Non-pigmented ciliary epithelial cell (primary cell): Measurements from ENCODE around the gene ZNF648.
"Not testable (repeated sequence)": the region's sequence is repeated elsewhere in the genome, so short reads cannot be mapped to it uniquely, and the experiment has no call there.

Experiments used
- DNase-seq: peaks from one replicate; pipeline ENCODE4 v3.0.0-alpha.2; 2010; ENCODE audit warnings: low read depth

The ZNF648 gene

DNA sequence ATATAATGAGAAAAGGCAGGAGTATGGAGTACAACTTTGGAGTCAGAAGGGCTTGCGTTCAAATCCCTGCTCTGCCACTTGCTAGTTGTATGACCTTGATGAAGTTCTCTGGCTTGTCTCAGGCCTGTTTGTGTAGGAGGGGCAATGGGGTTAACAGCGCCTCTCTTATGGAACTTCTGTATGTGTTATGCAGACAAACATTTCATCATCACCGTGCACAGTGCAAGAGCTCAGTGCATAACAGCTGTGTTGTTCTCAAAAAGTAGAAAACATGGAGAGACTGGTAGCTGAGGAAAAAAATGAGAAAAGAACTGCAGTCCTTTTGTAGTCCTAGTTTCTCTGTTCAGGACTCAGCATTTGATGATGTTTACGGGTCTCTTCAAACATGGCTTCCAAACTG is 10.4 kb upstream of the ZNF648 start:
- DNase-seq, result no peak

DNA sequence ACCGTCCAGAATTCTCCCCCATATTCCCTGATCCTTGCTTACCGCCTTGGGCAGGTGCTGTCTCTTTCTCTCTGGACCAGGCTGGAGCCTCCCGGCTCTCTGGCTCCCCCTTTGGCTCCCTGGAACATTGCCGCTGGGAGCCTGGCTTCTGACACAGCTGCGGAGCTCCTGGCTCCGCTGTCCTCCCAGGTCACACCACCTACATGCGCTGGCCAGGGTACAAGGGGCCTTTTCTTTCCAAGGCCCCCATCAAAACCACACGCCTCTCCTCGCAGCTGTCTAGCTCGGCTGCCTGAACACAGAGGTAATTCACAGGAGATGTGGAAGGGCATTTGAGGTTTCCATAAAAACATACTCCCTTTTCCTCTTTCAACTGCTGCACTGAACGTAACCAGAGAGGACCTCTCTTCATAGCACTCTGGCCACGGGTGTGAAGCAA is 7.5 kb upstream of the ZNF648 start:
- no peak for DNase-seq

DNA sequence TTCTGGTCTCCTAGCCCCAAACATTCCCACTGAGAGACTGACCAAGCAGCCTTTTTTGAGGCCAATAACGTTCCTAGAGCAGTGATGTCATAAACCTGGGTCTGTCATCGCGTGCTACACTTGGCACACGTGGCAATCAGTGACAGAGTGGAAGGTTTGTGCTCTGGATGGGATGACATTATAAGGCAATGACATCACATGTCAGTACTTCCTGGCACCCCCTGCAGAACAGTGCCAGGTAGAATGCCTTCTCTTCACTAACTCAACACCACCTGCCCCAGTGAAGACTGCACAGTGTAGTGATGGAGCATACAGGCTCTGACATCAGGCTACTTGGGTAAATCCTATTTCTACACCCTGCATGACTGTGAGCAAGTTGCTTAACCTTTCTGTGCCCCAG is 5.4 kb upstream of the ZNF648 start:
- no peak for DNase-seq

GRCh38 chr1:182065126-182065845 is 3.8 kb upstream of the ZNF648 start:
- DNase-seq, result no peak

GRCh38 chr1:182064611-182065010 is 3.1 kb upstream of the ZNF648 start:
- DNase-seq, result no peak

DNA sequence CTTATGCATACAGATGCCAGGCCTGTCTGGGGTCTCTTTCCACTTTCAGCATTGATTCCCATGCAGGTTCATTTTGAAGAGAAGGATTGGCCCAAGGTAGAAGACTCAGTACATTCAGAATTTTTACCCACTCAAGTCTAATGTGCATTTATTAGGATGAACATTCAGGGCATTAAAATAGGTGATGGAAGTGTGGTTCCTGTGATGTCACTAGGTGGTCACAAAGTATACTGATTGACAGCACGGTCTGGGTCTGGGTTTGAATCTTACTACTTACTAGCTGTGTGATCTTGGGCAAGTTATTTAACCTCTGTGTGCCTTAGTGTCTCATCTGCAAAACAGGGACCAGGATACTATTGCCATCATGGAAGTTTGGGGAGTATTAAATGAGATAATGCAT is 711 bp upstream of the ZNF648 start:
- DNase-seq, result no peak

DNA sequence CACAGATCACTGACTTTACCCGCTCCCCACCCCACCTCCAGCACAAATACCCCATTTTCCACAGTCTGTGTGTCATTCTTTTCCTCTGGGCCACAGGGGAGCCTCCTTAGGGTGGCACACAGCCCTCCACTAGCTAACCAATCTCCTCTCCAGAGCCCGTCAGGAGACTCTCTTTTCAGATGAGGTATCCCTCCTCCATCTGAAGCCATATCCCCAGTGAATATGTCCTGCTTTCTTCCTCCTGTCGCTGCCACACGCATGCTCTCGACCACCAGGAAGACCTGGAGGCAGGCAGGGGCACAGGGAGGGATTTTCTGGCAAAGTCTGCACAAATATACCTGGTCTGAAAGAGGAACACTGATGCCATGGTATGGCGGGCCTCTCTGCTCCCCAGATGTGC is 635 bp downstream of the ZNF648 start:
- no peak for DNase-seq

GRCh38 chr1:182059936-182060335 is 1.6 kb downstream of the ZNF648 start:
- no peak for DNase-seq

- no peak for DNase-seq
Measured at GRCh38 chr1:182056601-182057366, 4.7 kb downstream of the ZNF648 start.

GRCh38 chr1:182054698-182055326 is 6.7 kb downstream of the ZNF648 start:
- DNase-seq, result no peak

DNA sequence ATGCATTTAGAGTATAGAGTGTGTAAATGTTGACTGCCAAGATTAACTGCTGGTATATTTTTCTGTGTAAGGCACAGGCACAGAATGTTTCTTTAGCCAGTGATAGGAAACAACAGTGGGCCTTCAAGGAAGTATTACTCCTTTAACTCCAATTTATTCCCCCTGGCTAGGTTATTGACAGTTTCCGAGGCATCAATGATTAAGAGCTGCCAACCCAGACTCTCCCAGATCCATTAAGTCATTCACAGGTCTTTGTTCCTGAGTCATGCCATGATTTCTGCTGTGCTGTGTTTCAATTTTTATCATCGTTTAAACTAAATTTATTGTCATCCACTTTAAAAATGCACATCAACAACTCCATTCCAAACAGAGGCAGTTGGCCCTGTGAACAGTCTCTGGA is 9.2 kb downstream of the ZNF648 start:
- DNase-seq, result no peak

DNA sequence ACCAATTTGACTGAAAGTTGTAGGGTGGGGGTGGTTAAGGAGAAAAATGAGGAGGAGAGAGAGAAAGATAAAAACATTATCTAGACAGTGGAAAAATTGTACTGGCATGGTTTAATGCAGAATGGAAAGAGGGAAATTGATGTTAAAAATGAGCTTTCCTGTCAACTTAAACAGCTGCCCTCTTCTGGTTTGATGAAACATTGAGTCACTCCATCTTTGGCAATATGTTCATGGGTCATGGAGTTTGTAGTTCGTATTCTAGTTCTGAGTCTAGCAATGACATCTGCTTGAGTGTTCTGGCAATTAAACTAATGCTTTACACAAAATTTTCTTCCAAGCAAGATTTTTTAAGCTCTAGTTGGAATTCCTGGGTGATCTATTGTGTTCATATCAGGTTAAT is 9.6 kb downstream of the ZNF648 start:
- DNase-seq, result no peak

DNA sequence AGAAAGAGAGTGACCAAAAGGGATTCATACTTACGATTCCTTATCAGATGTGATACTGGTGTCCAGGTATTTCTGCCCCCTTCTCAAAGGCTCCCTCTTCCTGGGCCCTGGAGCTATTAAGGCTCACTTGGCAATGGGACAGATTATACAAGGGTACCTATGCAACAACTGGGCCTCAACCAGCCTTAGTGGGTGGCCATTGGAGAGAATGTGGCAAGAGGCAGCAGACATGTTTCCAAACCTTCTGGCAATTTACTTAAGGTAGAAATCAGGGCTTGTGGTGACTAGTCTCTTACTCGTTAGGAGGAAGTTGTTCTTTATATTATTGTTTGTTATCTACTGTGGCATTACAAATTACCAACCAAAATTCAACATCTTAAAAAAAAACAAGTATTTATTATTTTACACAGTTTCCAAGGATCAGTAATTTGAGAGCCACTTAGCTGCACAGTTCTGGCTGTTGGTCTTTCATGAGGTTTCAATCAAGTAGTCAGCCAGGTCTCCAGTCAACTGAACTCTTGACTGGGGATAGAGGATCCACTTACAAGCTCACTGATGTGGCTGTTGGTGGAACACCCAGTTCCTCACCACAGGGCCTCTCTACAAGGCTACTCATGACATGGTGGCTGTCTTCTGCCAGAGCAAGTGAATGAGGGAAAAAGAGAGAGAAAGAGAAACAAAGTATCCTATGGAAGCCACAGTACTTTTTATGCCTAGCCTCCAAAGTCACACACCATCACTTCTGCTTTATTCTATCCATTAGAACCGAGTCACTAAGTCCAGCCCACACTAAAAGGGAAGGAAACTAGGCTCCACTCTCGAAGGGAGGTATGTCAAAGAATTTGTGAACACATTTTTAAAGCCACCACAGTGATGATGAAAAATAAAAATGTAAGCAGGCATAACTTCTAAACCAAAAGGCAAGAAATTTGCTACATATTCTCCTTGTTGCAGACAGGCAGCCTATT is 10.7 kb downstream of the ZNF648 start:
- DNase-seq, result no peak

- no peak for DNase-seq
Measured at GRCh38 chr1:182048562-182048961, 12.9 kb downstream of the ZNF648 start.

DNA sequence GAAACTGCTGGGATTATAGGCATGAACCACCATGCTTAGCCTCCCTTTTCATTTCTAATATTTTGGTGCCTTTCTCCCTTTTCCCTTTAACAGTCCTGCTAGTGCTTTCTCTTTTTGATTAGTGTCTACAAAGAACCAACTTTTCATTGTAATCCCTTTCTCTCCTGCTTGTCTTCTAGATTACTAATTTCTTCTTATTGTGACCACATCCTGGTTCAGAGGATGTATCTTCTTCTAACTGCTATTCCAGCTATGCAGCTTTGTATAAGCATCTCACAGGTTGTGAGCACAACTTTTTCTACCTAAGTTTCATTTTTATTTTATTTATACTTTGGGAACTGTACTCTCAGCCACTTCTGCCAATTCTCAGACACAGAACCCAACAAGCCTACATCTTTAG is 14.7 kb downstream of the ZNF648 start:
- DNase-seq, result no peak

DNA sequence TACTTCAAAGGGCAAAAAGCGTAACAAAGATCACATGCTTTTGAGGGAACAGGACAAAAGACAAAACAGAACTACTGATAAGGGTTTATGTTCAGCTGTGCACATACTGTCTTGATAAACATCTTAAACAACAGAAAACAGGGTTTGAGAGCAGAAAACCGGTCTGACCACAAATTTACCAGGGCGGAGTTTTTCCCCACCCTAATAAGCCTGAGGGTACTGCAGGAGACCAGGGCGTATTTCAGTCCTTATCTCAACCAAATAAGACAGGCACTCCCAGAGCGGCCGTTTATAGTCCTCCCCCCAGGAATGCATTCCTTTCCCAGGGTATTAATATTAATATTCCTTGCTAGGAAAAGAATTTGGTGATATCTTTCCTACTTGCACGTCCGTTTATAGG is 16.0 kb downstream of the ZNF648 start:
- DNase-seq, result not testable (repeated sequence)

GRCh38 chr1:182041615-182042014 is 19.9 kb downstream of the ZNF648 start:
- DNase-seq, result no peak

GRCh38 chr1:182038220-182038619 is 23.3 kb downstream of the ZNF648 start:
- no peak for DNase-seq

- DNase-seq, result no peak
Measured at GRCh38 chr1:182035097-182035770, 26.3 kb downstream of the ZNF648 start.

GRCh38 chr1:182032251-182032650 is 29.3 kb downstream of the ZNF648 start:
- no peak for DNase-seq
